B cell (primary cell): Measurements from ENCODE around the gene SYNE1.

Experiments
- EZH2 ChIP-seq: IDR thresholded peaks from 2 replicates; pipeline ENCODE4 v1.6.1; 2012; ENCODE audit warnings: borderline replicate concordance, low read depth, mild to moderate bottlenecking, moderate library complexity, low read length; ENCODE audit not compliant: insufficient read depth, poor library complexity, severe bottlenecking
- TF ChIP-seq, protein P1 (sequence below): fragments of 200-600 bp; IDR thresholded peaks from one replicate; pipeline ENCODE4 v1.8.0; 2022; ENCODE audit warnings: antibody characterized with exemption, mild to moderate bottlenecking

GRCh38 chr6:152375197-152375596 lies 262.0 kb downstream of the SYNE1 start:
- TF ChIP-seq, protein P1, sequence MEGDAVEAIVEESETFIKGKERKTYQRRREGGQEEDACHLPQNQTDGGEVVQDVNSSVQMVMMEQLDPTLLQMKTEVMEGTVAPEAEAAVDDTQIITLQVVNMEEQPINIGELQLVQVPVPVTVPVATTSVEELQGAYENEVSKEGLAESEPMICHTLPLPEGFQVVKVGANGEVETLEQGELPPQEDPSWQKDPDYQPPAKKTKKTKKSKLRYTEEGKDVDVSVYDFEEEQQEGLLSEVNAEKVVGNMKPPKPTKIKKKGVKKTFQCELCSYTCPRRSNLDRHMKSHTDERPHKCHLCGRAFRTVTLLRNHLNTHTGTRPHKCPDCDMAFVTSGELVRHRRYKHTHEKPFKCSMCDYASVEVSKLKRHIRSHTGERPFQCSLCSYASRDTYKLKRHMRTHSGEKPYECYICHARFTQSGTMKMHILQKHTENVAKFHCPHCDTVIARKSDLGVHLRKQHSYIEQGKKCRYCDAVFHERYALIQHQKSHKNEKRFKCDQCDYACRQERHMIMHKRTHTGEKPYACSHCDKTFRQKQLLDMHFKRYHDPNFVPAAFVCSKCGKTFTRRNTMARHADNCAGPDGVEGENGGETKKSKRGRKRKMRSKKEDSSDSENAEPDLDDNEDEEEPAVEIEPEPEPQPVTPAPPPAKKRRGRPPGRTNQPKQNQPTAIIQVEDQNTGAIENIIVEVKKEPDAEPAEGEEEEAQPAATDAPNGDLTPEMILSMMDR, result no peak
- no peak for TF ChIP-seq EZH2
